COLO668 (cell line): ENCODE measurements around the gene TRPV3.
"Not testable (repeated sequence)": the region's sequence is repeated elsewhere in the genome, so short reads cannot be mapped to it uniquely, and the experiment has no call there.

Experiments
- DNase-seq: peaks from one replicate; lab custom pipeline; 2025; ENCODE audit not compliant: unreplicated experiment; lab: John Stamatoyannopoulos, UW

TRPV3 gene

DNA sequence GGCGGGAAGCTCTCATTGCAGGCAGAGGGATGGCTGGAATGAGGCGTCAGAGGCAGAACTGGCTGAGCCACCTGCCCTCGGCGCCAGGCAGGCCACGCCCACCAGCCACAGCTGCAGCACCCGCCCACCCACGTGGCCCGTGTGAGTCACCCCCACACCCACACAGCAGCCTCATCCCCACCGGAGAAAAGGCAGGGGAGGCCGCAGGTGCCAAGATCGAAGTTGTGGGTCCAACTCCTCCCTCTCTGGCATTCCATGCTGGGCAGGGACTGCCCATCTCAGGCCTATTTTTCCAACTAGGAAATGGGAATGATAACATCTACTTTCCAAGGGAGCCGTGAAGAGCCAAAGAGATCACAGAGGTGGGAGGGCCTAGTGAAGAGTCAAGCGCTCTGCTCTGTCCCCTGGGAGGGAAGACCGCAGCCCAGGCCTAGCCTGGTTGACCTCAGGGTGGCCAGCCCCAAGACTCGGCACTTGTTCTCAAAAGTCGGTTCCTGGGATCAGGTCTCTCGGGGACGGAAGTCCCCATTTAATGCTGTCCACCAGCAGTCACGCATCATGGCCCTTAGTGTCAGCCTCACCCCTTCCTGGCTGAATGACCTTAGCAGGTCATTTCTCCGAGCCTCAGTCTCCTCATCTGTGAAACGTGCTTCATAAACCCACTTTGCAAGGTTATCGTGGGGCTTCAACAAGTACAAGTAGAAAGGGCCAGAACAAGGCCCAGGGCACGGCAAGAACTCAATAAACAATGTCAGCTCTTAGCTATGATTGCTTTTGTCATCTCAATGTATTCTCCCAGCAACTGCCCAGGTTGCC, at the start of gene TRPV3:
TRPV3 (minus strand) TSS at position 45 of the 816 bp plus-strand sequence. CDS start 2,962 bp downstream, outside the sequence.
- DNase-seq: peak; percentile 67

DNA sequence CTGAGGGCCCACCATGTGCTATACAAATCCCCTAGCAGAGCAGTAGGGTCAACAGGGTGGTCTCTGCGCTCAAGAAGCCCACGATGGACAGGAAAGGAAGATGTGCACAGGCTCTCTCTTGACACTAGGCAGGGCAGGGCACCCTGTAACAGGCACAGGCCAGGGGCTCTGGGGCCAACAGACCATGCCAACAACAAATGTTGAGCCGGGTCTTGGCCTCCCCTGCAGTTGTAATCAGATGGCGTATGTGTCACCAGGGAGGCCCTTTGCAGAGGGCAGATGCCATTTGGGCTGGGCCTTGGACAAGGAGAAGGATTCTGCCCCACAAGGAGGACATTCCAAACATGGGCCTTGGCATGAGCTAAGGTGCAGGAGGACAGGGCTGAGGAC, 46.3 kb upstream of the TRPV3 start:
- DNase-seq: no peak

- DNase-seq: no peak
Measured at GRCh38 chr17:3603119-3603869, 45.7 kb upstream of the TRPV3 start.

DNA sequence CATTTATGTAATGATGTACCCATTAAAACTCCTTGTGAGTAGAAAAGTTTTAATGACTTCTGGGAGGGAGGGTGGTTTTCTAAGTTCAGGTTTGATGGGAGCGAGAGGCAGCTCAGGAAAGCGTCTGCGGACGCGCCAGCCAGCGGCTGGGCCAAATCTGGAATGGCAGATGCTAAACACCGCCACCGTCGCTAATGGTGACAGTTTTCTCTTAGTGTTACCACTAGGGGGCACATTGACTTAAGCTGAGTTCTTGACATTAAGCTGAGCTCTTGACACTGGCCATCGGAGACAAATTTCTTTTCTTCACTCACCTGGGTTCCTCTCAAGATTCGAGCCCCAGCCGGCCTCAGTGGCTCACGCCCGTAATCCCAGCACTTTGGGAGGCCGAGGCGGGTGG, 44.9 kb upstream of the TRPV3 start:
- DNase-seq: peak; percentile 2

DNA sequence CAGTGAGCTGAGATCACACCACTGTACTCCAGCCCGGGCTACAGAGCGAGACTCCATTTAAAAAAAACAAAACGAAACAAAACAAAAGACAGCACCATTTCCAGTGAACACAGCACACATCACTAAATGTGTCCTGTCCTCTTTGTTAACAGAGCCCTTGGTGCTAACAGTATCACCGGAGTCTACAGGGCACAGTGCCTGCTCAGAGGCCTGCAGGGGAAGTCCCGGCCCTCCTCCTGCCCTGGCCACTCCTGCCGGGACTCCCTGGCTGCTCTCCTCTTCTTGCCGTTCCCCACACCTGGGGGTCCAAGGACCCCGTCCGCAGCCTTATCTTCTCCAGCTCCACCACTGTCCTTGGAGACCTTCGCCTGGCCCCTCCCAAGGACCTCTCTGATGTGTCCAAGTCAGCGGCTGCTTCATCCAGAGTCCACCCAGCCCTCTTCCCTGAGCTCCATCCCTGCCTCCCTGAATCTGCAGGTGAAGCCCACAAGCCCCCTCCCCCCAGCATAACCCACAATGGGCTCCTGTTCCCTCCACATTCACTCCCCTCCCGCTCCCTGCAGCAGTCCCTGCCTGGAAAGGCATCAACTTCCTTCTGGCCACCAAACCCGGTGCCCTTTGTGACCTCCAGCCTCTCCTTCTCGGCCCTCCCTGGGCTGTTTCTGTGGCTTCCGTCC, 43.1 kb upstream of the TRPV3 start:
- no peak for DNase-seq

GRCh38 chr17:3598078-3598477, 40.5 kb upstream of the TRPV3 start:
- DNase-seq: no peak

- no peak for DNase-seq
Measured at GRCh38 chr17:3596804-3597464, 39.3 kb upstream of the TRPV3 start.

DNA sequence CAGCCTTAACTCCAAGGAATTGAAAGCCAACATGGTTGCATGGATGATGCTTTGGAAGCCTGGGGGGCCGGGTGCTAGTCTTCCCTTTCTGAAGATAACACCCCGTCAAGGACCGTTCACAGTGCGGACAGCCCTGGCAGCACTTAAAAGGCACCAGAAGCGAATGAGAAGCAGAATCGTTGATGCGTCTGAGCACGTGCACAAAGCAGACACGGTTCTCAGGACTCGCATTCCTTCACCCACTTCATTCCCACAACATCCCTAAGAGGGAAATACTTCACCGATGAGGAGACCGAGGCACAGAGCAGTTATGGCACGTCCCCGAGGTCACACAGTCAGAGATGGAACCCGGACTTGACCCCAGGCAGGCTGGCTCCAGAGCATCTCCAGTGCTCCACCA, 37.4 kb upstream of the TRPV3 start:
- no peak for DNase-seq

- no peak for DNase-seq
Measured at GRCh38 chr17:3594051-3594800, 36.6 kb upstream of the TRPV3 start.

DNA sequence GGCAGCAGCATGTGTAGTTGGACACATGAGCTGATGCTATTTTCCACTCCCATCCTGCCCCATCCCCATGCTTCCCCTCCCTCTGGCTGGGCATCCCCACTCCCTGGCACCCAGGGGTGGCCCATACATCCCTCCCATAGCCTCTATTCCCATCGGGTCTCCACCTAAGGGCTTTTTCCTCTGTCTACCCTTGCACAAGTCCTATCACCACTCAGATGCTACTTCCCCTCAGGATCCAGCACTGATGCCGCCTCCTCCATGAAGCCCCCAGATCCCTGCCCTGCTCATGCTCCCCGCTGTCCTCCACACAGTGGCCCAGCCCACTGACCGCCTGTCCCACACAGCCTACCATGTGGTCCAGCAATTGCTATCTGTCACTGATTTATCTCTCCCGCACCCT, 35.8 kb upstream of the TRPV3 start:
- no peak for DNase-seq

DNA sequence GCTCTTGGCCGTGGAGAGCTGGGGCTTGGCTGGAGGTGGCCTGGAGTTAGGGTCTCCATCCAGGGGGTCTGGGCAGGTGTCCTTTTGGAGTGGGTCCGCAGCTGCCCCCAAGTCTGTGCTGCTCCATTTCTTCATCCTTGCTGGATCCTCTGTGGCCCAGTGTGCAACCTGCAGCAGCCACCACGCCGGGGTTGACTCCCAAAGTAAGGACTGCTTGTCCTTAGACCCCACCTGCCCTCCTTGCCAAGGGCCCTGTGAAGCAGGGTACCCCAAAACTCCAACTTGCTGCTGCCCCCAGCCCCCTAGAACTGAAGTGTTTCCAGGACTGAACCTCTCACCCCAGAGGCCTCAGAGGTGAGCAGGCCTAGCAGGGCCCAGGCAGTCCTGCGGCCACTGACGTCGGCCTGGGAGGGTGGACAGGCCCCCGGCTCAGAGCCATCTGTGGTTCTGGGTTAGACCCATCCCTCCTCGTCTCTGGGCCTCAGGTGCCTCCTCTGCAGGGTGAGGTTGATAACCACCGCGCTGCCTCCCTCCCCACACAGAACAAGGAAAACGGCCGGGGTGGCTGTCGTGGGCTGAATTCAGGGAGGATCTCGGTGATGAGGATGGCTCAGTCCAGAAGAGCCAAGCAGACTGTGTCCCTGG, 34.7 kb upstream of the TRPV3 start:
- no peak for DNase-seq

- no peak for DNase-seq
Measured at GRCh38 chr17:3590768-3591167, 33.2 kb upstream of the TRPV3 start.

DNA sequence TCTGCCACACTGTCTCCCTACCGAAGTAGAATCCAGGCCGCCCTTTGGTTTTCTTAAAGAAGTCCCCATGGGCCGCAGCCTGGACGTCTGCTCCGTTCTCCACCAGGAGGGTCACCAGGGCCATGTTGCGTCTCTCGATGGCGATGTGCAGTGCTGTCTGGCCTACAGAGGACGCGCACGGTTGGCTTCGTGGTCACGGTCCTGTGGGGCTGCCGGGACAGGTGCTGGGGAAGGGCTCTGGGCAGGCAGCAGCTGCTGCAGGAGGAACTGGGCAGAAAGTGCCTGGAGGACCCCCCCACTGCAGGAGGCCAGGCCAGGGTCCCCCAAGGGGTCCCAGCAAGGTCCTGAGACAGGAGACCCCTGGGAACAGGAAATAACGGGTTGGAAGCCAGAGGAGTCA, 32.6 kb upstream of the TRPV3 start:
- no peak for DNase-seq

GRCh38 chr17:3589784-3590183, 32.2 kb upstream of the TRPV3 start:
- DNase-seq: no peak

GRCh38 chr17:3585826-3586225, 28.2 kb upstream of the TRPV3 start:
- no peak for DNase-seq

DNA sequence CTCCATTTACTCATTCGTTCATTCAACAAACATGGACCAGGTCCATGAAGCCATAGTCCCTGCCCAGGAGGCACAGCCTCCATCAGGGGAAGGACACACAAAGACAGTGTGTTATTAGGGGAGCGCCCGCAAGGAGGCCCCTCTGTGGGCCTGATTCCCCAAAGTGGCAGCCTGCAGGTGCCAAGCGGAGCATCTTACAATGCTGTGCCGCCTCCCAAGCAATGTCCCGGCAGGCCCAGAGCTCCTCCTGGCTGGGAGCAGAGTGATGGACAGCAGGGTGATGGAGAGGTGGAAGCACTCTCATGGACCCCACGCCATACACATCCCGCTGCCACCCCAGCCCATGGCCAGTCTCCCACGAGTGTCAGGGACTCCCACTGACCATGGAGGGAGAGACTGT, 25.8 kb upstream of the TRPV3 start:
- no peak for DNase-seq

- DNase-seq: no peak
Measured at GRCh38 chr17:3582915-3583314, 25.3 kb upstream of the TRPV3 start.

- DNase-seq: not testable (repeated sequence)
Measured at GRCh38 chr17:3578667-3579066, 21.1 kb upstream of the TRPV3 start.

GRCh38 chr17:3576970-3577369, 19.4 kb upstream of the TRPV3 start:
- no peak for DNase-seq

GRCh38 chr17:3575511-3575910, 17.9 kb upstream of the TRPV3 start:
- no peak for DNase-seq
